H1 (cell line): ENCODE data around the gene PSMD13. TPM values are rescaled to one million over a fixed set of nuclear protein-coding genes. Genes with fewer than 3 reads are reported as not detected.

Experiments used
- CTCF ChIA-PET: fragments of 300-600 bp; sonication (Branson Sonifier 250); formaldehyde crosslinking; loops from one replicate; lab custom pipeline; 2021; ENCODE audit not compliant: partially characterized antibody; lab: Charles Lee
- POLR2A ChIA-PET: fragments of 300-600 bp; sonication (Branson Sonifier 250); formaldehyde crosslinking; loops from one replicate; lab custom pipeline; 2021; ENCODE audit warnings: inconsistent platforms; ENCODE audit not compliant: partially characterized antibody; lab: Charles Lee
- DNase-seq, 2 experiments: peaks; one replicate each; pipeline versions ENCODE4 v3.0.0 to v3.0.0-alpha.2; 2010 to 2022; ENCODE audit warnings: low spot score in 2 of 2, low read depth in 1 of 2, mixed read lengths in 1 of 2
- FAIRE-seq: peaks from 2 replicates; lab custom pipeline; 2011; peaks lifted over from hg19 to GRCh38; lab: Jason Lieb, UNC
- H2AFZ ChIP-seq: 2 replicates; pipeline ENCODE4 v1.8.1; 2012; ENCODE audit warnings: low read length, inconsistent platforms
- H2AK5ac ChIP-seq: 2 replicates; pipeline ENCODE4 v1.6.1; 2013; ENCODE audit warnings: low read depth, low read length
- H2BK120ac ChIP-seq: replicated peaks from 2 replicates; pipeline ENCODE3; 2013; ENCODE audit warnings: low read depth, low read length, inconsistent platforms
- H2BK12ac ChIP-seq: 2 replicates; pipeline ENCODE4 v1.6.1; 2013; ENCODE audit warnings: low read depth, low read length
- H2BK15ac ChIP-seq: 2 replicates; pipeline ENCODE4 v1.6.1; 2013; ENCODE audit warnings: low read length
- H2BK20ac ChIP-seq: 2 replicates; pipeline ENCODE4 v1.6.1; 2013; ENCODE audit warnings: low read length
- H2BK5ac ChIP-seq: 2 replicates; pipeline ENCODE4 v1.6.1; 2013; ENCODE audit warnings: low read depth, low read length
- H3K14ac ChIP-seq: 2 replicates; pipeline ENCODE4 v1.6.1; 2013; ENCODE audit warnings: inconsistent platforms; ENCODE audit not compliant: insufficient read length
- H3K18ac ChIP-seq: 2 replicates; pipeline ENCODE4 v1.6.1; 2013; ENCODE audit warnings: low read length; ENCODE audit errors: extremely low read depth
- H3K23ac ChIP-seq: 2 replicates; pipeline ENCODE4 v1.6.1; 2013; ENCODE audit warnings: inconsistent platforms; ENCODE audit not compliant: insufficient read length
- H3K23me2 ChIP-seq: 2 replicates; pipeline ENCODE4 v1.6.1; 2013; ENCODE audit warnings: low read depth, low read length
- H3K27ac ChIP-seq: 2 replicates; pipeline ENCODE4 v1.6.1; 2011; ENCODE audit warnings: low read depth, low read length, inconsistent platforms
- H3K27me3 ChIP-seq, 4 experiments: replicated peaks in 1 of 4; 1 replicate in 1 of 4; 2 replicates in 3 of 4; pipeline versions ENCODE4 v1.6.1 to v1.8.1; 2011 to 2013; ENCODE audit warnings: low read length in 3 of 4, mild to moderate bottlenecking in 3 of 4, inconsistent platforms in 2 of 4, mixed read lengths in 2 of 4, moderate library complexity in 1 of 4; ENCODE audit not compliant: control insufficient read depth in 3 of 4, insufficient read depth in 3 of 4; ENCODE audit errors: extremely low read depth in 1 of 4
- H3K36me3 ChIP-seq, 4 experiments: 2 replicates each; pipeline versions ENCODE4 v1.6.1 to v1.8.1; 2011 to 2013; ENCODE audit warnings: mild to moderate bottlenecking in 4 of 4, low read length in 3 of 4, moderate library complexity in 2 of 4, control low read depth in 1 of 4, inconsistent platforms in 1 of 4; ENCODE audit not compliant: insufficient read depth in 4 of 4, control insufficient read depth in 2 of 4
- H3K4ac ChIP-seq: replicated peaks from 2 replicates; pipeline ENCODE3; 2013; ENCODE audit warnings: low read length, low read depth, mixed read lengths, inconsistent platforms; ENCODE audit not compliant: insufficient read length
- H3K4me1 ChIP-seq, 4 experiments: replicated peaks in 1 of 4; 1 replicate in 1 of 4; 2 replicates in 3 of 4; pipeline versions ENCODE4 v1.6.1 to v1.8.1; 2011 to 2013; ENCODE audit warnings: low read length in 3 of 4, inconsistent platforms in 2 of 4, mixed read lengths in 1 of 4; ENCODE audit not compliant: insufficient read depth in 4 of 4, control insufficient read depth in 3 of 4
- H3K4me2 ChIP-seq, 2 experiments: 2 replicates each; pipeline versions ENCODE4 v1.6.1 to v1.8.1; 2011 to 2013; ENCODE audit warnings: low read depth in 2 of 2, low read length in 2 of 2, control low read depth in 1 of 2, inconsistent platforms in 1 of 2, mild to moderate bottlenecking in 1 of 2; ENCODE audit not compliant: insufficient read depth in 1 of 2
- H3K4me3 ChIP-seq, 4 experiments: fragments of 200-600, 300-600 bp in 1 of 4; sonication (generic), shearing (Covaris generic), sonication (Bioruptor Twin) in 1 of 4; 2 replicates each; pipeline versions ENCODE4 v1.5.1 to v1.8.1; 2011 to 2016; ENCODE audit warnings: low read length in 4 of 4, low read depth in 3 of 4, control low read depth in 2 of 4, inconsistent platforms in 2 of 4, mild to moderate bottlenecking in 2 of 4, mixed read lengths in 1 of 4, moderate library complexity in 1 of 4; ENCODE audit not compliant: insufficient read depth in 2 of 4; ENCODE audit errors: extremely low read depth in 1 of 4
- H3K56ac ChIP-seq: replicated peaks from 2 replicates; pipeline ENCODE3; 2013; ENCODE audit warnings: low read depth, mild to moderate bottlenecking, mixed read lengths, low read length, inconsistent platforms; ENCODE audit not compliant: insufficient read length
- H3K79me1 ChIP-seq: 2 replicates; pipeline ENCODE4 v1.6.1; 2013; ENCODE audit warnings: low read depth, low read length, control low read depth
- H3K79me2 ChIP-seq, 2 experiments: 2 replicates each; pipeline versions ENCODE4 v1.6.1 to v1.8.1; 2012 to 2013; ENCODE audit warnings: low read length in 2 of 2, mild to moderate bottlenecking in 2 of 2, inconsistent platforms in 1 of 2; ENCODE audit not compliant: insufficient read depth in 2 of 2, control insufficient read depth in 1 of 2
- H3K9ac ChIP-seq, 4 experiments: replicated peaks in 1 of 4; 1 replicate in 1 of 4; 2 replicates in 3 of 4; pipeline versions ENCODE4 v1.6.1 to v1.8.1; 2011 to 2013; ENCODE audit warnings: low read depth in 3 of 4, low read length in 3 of 4, control low read depth in 2 of 4, mild to moderate bottlenecking in 2 of 4, moderate library complexity in 2 of 4, inconsistent platforms in 1 of 4; ENCODE audit errors: extremely low read depth in 1 of 4
- H3K9me3 ChIP-seq, 2 experiments: 2 replicates each; pipeline versions ENCODE4 v1.6.1 to v1.8.1; 2012 to 2013; ENCODE audit warnings: mild to moderate bottlenecking in 2 of 2, moderate library complexity in 2 of 2, control low read depth in 1 of 2, inconsistent platforms in 1 of 2, low read depth in 1 of 2, low read length in 1 of 2, mixed read lengths in 1 of 2; ENCODE audit not compliant: insufficient read depth in 2 of 2
- H4K20me1 ChIP-seq, 2 experiments: replicated peaks in 1 of 2; 2 replicates each; pipeline versions ENCODE3 to v1.8.1; 2011 to 2013; ENCODE audit warnings: inconsistent platforms in 2 of 2, low read length in 2 of 2, mild to moderate bottlenecking in 1 of 2; ENCODE audit not compliant: insufficient read depth in 2 of 2, control insufficient read depth in 1 of 2
- H4K5ac ChIP-seq: 2 replicates; pipeline ENCODE4 v1.6.1; 2013; ENCODE audit warnings: low read length, low read depth, mixed read lengths, inconsistent platforms; ENCODE audit not compliant: insufficient read length
- H4K8ac ChIP-seq: 2 replicates; pipeline ENCODE4 v1.8.0; 2013; ENCODE audit warnings: mild to moderate bottlenecking, moderate library complexity, low read length, inconsistent platforms; ENCODE audit not compliant: insufficient read depth; ENCODE audit errors: extremely low read depth
- H4K91ac ChIP-seq: replicated peaks from 2 replicates; pipeline ENCODE3; 2013; ENCODE audit warnings: low read length, mixed read lengths, inconsistent platforms; ENCODE audit not compliant: insufficient read length
- BACH1 ChIP-seq: IDR thresholded peaks from 2 replicates; pipeline ENCODE4 v1.6.1; 2012; ENCODE audit warnings: low read length, improper control_type of control experiment
- CHD2 ChIP-seq: IDR thresholded peaks from 2 replicates; pipeline ENCODE4 v1.6.1; 2012; ENCODE audit warnings: low read length, improper control_type of control experiment
- EZH2 ChIP-seq: fragments of 200-600 bp; sonication (generic); IDR thresholded peaks from 2 replicates; pipeline ENCODE4 v1.7.1; 2012; ENCODE audit warnings: low read depth, mild to moderate bottlenecking, moderate library complexity, low read length, inconsistent platforms; ENCODE audit not compliant: severe bottlenecking
- HDAC6 ChIP-seq: IDR thresholded peaks from one replicate; pipeline ENCODE4 v1.7.1; 2012; ENCODE audit warnings: low read depth, mild to moderate bottlenecking, inconsistent platforms, low read length, moderate library complexity
- JUND ChIP-seq: IDR thresholded peaks from 2 replicates; pipeline ENCODE4 v1.6.1; 2011; ENCODE audit warnings: mild to moderate bottlenecking, improper control_type of control experiment, low read length
- MAFK ChIP-seq: IDR thresholded peaks from 2 replicates; pipeline ENCODE4 v1.6.1; 2012; ENCODE audit warnings: low read depth, mild to moderate bottlenecking, improper control_type of control experiment, low read length
- NANOG ChIP-seq: IDR thresholded peaks from 2 replicates; pipeline ENCODE4 v1.6.1; 2011; ENCODE audit warnings: low read length, low read depth, mild to moderate bottlenecking, inconsistent platforms; ENCODE audit not compliant: insufficient read depth, poor library complexity, severe bottlenecking
- RNF2 ChIP-seq: fragments of 200-900, 300-1000 bp; sonication (generic); IDR thresholded peaks from 2 replicates; pipeline ENCODE4 v1.7.1; 2016; ENCODE audit warnings: borderline replicate concordance, low read depth, mild to moderate bottlenecking, antibody characterized with exemption, low read length; ENCODE audit not compliant: poor library complexity, severe bottlenecking; ENCODE audit errors: missing control alignments
- SIN3A ChIP-seq, 2 experiments: IDR thresholded peaks in 1 of 2; conservative IDR thresholded peaks in 1 of 2; 2 replicates each; pipeline ENCODE4 v1.6.1; 2011 to 2012; ENCODE audit warnings: low read length in 2 of 2, improper control_type of control experiment in 1 of 2, low read depth in 1 of 2, mild to moderate bottlenecking in 1 of 2
- SP4 ChIP-seq: IDR thresholded peaks from 2 replicates; pipeline ENCODE4 v1.6.1; 2012; ENCODE audit warnings: low read length, inconsistent platforms
- TCF12 ChIP-seq: IDR thresholded peaks from 2 replicates; pipeline ENCODE4 v1.6.1; 2011; ENCODE audit warnings: low read depth, mild to moderate bottlenecking, low read length
- WGBS, 2 experiments: shearing (Covaris generic) in 1 of 2; methylation state at CpG; one replicate each; pipeline versions ENCODE4 v1.1.6 to v1.1.7; 2013 to 2015; ENCODE audit warnings: low lambda C conversion rate in 2 of 2, mixed read lengths in 2 of 2, inconsistent platforms in 1 of 2, low coverage in 1 of 2, missing lambda C conversion rate in 1 of 2; ENCODE audit not compliant: insufficient replicate concordance in 2 of 2, insufficient coverage in 1 of 2, insufficient read length in 1 of 2; ENCODE audit errors: extremely low coverage in 1 of 2, missing lambda C conversion rate in 1 of 2; 5-methylcytosine and 5-hydroxymethylcytosine counted together
- polyA plus RNA-seq, 7 experiments: library from polyadenylated mRNA; depleted of rRNA in 3 of 7; stranded (reverse) in 5 of 7; unstranded in 2 of 7; fragments of >200 nt in 5 of 7; fragments of 200-250 nt in 2 of 7; gene quantifications; 1 replicate in 5 of 7; 2 replicates in 1 of 7; 4 replicates in 1 of 7; pipeline versions ENCODE4 v1.2.1 to v1.2.3, GENCODE V29; 2011 to 2013; ENCODE audit warnings: missing spikeins in 2 of 7, mixed read lengths in 2 of 7
- total RNA-seq: library from RNA; stranded (reverse); fragmentation: NEBNext Ultra II Directional; extraction: Animal tissue kit (Norgen Biotek cat#: 25700); gene quantifications from 2 replicates; pipeline ENCODE4 v1.2.1, GENCODE V29; 2021

The PSMD13 gene
- total and polyA plus RNA-seq, 2 of the 8 experiments (the other 6 are each of a cell fraction or from before 2014, with no cell fraction given), result 121 to 141 TPM

DNA sequence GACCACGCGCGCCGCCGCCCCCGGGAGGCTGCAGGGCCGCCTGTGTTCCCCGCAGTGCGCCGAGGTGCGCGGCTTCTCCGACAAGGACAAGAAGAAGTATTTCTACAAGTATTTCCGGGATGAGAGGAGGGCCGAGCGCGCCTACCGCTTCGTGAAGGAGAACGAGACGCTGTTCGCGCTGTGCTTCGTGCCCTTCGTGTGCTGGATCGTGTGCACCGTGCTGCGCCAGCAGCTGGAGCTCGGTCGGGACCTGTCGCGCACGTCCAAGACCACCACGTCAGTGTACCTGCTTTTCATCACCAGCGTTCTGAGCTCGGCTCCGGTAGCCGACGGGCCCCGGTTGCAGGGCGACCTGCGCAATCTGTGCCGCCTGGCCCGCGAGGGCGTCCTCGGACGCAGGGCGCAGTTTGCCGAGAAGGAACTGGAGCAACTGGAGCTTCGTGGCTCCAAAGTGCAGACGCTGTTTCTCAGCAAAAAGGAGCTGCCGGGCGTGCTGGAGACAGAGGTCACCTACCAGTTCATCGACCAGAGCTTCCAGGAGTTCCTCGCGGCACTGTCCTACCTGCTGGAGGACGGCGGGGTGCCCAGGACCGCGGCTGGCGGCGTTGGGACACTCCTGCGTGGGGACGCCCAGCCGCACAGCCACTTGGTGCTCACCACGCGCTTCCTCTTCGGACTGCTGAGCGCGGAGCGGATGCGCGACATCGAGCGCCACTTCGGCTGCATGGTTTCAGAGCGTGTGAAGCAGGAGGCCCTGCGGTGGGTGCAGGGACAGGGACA, 44.1 kb downstream of the PSMD13 start:
- peaks cover 0 to 3% (median 1%) of the 10 kb centered on the region in 4 experiments; a peak in 2 of 7 replicates for H3K27me3 ChIP-seq

More for the DNA sequence above, 44.1 kb downstream of the PSMD13 start:
- no peak overlapping the region for H2AFZ ChIP-seq
- no peak overlapping the region for H4K5ac ChIP-seq
- FAIRE-seq, result no peak
- H2BK120ac ChIP-seq, result no peak overlapping the region
- no peaks in the 10 kb centered on the region for H3K9me3 ChIP-seq
- no peak overlapping the region for H2BK20ac ChIP-seq
- no peak overlapping the region for H3K23ac ChIP-seq
- no peaks in the 10 kb centered on the region for H3K36me3 ChIP-seq
- H3K9ac ChIP-seq, result no peak overlapping the region
- H3K4me2 ChIP-seq, result peak overlapping the region in 1 of 2 experiments; percentile 19; a peak in 1 of 4 replicates
- no peaks in the 10 kb centered on the region for H3K23me2 ChIP-seq
- no peak overlapping the region for H3K27ac ChIP-seq
- H3K14ac ChIP-seq, result no peak overlapping the region
- TF ChIP-seq SP4, result no peak
- no peak for TF ChIP-seq CHD2
- no peak for TF ChIP-seq JUND
- TF ChIP-seq RNF2, result no peak
- TF ChIP-seq EZH2, result no peak
- TF ChIP-seq NANOG, result no peak
- no peak for TF ChIP-seq BACH1
- no peak for TF ChIP-seq SIN3A (conservative IDR thresholded peaks at IDR 0.05 in 1 of 2, IDR thresholded peaks at IDR 0.05 in 1 of 2; ENCODE audit: low read depth in 1 of 2, low read length in 2 of 2)
- TF ChIP-seq TCF12, result no peak
- no peak for TF ChIP-seq HDAC6
- no peak for TF ChIP-seq MAFK
- peak overlapping the region; percentile 19; the same call in 1 of the 2 replicates for H2BK12ac ChIP-seq
- no peaks in the 10 kb centered on the region for H3K79me1 ChIP-seq
- H3K56ac ChIP-seq, result no peak overlapping the region
- CTCF ChIA-PET, result interaction anchor here (1.0 to 8.6 kb wide), 5 partner anchors 9 to 29 kb away, joined by 3 to 88 read pairs (median 4); no protein-coding TSS in a partner anchor
- H3K4ac ChIP-seq, result no peak overlapping the region
- POLR2A ChIA-PET, result interaction anchor here (1.0 to 3.0 kb wide), 9 partner anchors 9 to 136 kb away, joined by 3 to 11 read pairs (median 3); no protein-coding TSS in a partner anchor
- H4K20me1 ChIP-seq, result no peaks in the 10 kb centered on the region
- no peak overlapping the region for H4K91ac ChIP-seq
- H2BK15ac ChIP-seq, result peak overlapping the region; percentile 92; the same call in 1 of the 2 replicates
- 95% methylated on average over 74 of the region's 79 CpGs; no CpG with 5 or more reads in 1 of the 2 experiments for WGBS, 2 experiments
- peak overlapping the region; percentile 51 for H4K8ac ChIP-seq
- peak in 1 of 2 experiments; percentile 48 for DNase-seq
- H3K79me2 ChIP-seq, result no peaks in the 10 kb centered on the region
- H3K4me3 ChIP-seq, result no peak overlapping the region
- no peak overlapping the region for H3K18ac ChIP-seq
- H2BK5ac ChIP-seq, result peak overlapping the region; percentile 49; the same call in 1 of the 2 replicates
- peaks cover 0 to 5% (median 0%) of the 10 kb centered on the region in 4 experiments; a peak in 4 of 7 replicates for H3K4me1 ChIP-seq
- H2AK5ac ChIP-seq, result no peak overlapping the region
